Measurements from ENCODE around the gene ADIPOR2.

GRCh38 chr12:1731019-1731687 is 40.3 kb downstream of the ADIPOR2 start:
- TF ChIP-seq GATA2 (IDR thresholded peaks at IDR 0.05; ENCODE audit: low read depth, low read length) (no peak), GATA3 (IDR thresholded peaks at IDR 0.05; ENCODE audit: low read depth, low read length) (no peak)
